Lower leg skin (tissue), 4 donors: Measurements from ENCODE around the gene MTMR8. TPM values are rescaled to one million over a fixed set of nuclear protein-coding genes. Genes with fewer than 3 reads are reported as not detected.

Source experiments
- DNase-seq, 2 donors: peaks; one replicate each; pipeline ENCODE4 v3.0.0-alpha.2; 2019; ENCODE audit warnings: low spot score in 2 of 2
- H3K4me3 ChIP-seq: fragments of 200-600 bp; sonication (generic); 2 replicates; pipeline ENCODE4 v1.5.1; 2017; ENCODE audit warnings: mild to moderate bottlenecking, low read depth; ENCODE audit not compliant: poor library complexity, severe bottlenecking
- POLR2A ChIP-seq, 2 donors: fragments of 450-650 bp; IDR thresholded peaks; one replicate each; pipeline ENCODE4 v1.6.1; 2016 to 2017; ENCODE audit warnings: antibody characterized with exemption in 2 of 2, mild to moderate bottlenecking in 1 of 2, moderate library complexity in 1 of 2
- WGBS, 2 donors: methylation state at CpG; one replicate each; pipeline ENCODE4 v1.1.5; 2018; 5-methylcytosine and 5-hydroxymethylcytosine counted together
- intact Hi-C: fragments of 100-400 bp; cut with DNase I; formaldehyde crosslinking; loops from one replicate; pipeline ENCODE4 v1.15.0; 2023; ENCODE audit warnings: low total_unique reads
- total RNA-seq, 4 donors: library from RNA; depleted of rRNA; stranded (reverse); fragments of >200 nt; gene quantifications; one replicate each; pipeline ENCODE4 v1.1.0, GENCODE V29; 2016
- TF ChIP-seq, protein P1 (sequence below), 3 donors: fragments of 450-650 bp; IDR thresholded peaks; one replicate each; pipeline ENCODE4 v1.5.1; 2016; ENCODE audit warnings: antibody characterized with exemption in 3 of 3, mild to moderate bottlenecking in 3 of 3, moderate library complexity in 2 of 3

Gene MTMR8
- total RNA-seq, 4 donors from 2014 or later = 0.19 to 6.7 (median 1.4) TPM

DNA sequence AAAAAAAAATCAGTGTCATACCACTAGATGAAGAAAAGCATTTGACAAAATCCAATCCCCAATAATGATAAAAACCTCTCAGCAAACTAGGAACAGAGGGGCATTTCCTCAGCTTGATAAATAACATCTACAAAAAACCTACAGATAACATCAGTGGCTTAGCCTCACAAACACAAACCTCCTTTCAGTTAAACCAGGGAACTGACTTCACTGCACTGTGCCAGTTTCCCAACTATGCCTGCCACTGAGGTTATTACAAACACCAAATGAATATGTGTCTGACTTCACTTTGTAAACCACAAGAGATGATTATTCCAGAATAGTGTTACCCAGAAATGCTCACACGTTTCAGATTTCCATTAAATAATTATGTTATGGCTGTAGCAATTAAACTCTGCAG, 15.3 kb downstream of the MTMR8 start:
- WGBS, 2 donors = 64 to 74% methylated on average over 1 of the region's 1 CpG
- intact Hi-C loops = no loop called here
- TF ChIP-seq, protein P1, sequence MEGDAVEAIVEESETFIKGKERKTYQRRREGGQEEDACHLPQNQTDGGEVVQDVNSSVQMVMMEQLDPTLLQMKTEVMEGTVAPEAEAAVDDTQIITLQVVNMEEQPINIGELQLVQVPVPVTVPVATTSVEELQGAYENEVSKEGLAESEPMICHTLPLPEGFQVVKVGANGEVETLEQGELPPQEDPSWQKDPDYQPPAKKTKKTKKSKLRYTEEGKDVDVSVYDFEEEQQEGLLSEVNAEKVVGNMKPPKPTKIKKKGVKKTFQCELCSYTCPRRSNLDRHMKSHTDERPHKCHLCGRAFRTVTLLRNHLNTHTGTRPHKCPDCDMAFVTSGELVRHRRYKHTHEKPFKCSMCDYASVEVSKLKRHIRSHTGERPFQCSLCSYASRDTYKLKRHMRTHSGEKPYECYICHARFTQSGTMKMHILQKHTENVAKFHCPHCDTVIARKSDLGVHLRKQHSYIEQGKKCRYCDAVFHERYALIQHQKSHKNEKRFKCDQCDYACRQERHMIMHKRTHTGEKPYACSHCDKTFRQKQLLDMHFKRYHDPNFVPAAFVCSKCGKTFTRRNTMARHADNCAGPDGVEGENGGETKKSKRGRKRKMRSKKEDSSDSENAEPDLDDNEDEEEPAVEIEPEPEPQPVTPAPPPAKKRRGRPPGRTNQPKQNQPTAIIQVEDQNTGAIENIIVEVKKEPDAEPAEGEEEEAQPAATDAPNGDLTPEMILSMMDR (IDR thresholded peaks at IDR 0.05) = no peak
- TF ChIP-seq POLR2A (IDR thresholded peaks at IDR 0.05) = no peak
- DNase-seq = no peak
- H3K4me3 ChIP-seq = no peak overlapping the region

DNA sequence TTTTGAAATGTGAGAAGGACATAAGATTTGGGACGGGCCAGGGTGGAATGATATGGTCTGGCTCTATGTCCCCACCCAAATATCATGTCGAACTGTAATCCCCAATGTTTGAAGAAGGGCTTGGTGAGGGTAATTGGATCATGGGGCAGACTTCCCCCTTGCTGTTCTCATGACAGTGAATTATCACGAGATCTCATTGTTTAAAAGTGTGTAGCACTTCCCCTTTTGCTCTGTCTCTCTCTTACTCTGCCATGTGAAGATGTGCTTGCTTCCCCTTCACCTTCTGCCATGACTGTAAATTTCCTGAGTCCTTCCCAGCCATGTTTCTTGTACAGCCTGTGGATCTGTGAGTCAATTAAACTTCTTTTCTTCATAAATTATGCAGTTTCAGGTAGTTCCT, 17.5 kb downstream of the MTMR8 start:
- no peak for DNase-seq
- 58 to 89% methylated on average over 3 of the region's 3 CpGs for WGBS, 2 donors
- H3K4me3 ChIP-seq = no peak overlapping the region
- no peak for TF ChIP-seq POLR2A (IDR thresholded peaks at IDR 0.05)
- TF ChIP-seq, protein P1 (IDR thresholded peaks at IDR 0.05) = no peak
- intact Hi-C loops = no loop called here

DNA sequence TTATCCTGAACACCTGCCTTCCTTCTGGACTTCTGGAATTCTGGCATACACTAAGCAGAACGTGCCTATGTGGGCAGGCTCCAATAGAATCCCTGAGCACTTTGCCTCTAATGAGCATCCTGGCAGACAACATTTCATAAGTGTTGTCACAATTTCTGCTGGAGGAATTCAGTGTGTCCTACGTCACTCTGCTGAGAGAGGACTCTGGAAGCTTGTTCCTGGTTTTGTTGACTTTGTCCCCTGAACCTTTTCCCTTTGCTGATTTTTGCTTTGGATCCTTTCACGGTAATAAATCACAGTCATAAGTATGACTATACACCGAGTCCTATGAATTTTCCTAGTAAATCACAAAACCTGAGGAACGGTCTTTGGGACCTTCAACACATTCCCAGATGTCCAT, 43.2 kb downstream of the MTMR8 start:
- WGBS, 2 donors = 73 to 80% methylated on average over 5 of the region's 5 CpGs
- intact Hi-C loops = no loop called here
- no peak overlapping the region for H3K4me3 ChIP-seq
- DNase-seq = no peak
- TF ChIP-seq, protein P1 (IDR thresholded peaks at IDR 0.05) = no peak
- no peak for TF ChIP-seq POLR2A (IDR thresholded peaks at IDR 0.05)

GRCh38 chrX:64350521-64350920, 44.7 kb downstream of the MTMR8 start:
- no peak overlapping the region for H3K4me3 ChIP-seq
- DNase-seq = no peak
- intact Hi-C loops = no loop called here
- TF ChIP-seq, protein P1 (IDR thresholded peaks at IDR 0.05) = no peak
- TF ChIP-seq POLR2A (IDR thresholded peaks at IDR 0.05) = no peak
- 57 to 85% methylated on average over 1 of the region's 1 CpG for WGBS, 2 donors

DNA sequence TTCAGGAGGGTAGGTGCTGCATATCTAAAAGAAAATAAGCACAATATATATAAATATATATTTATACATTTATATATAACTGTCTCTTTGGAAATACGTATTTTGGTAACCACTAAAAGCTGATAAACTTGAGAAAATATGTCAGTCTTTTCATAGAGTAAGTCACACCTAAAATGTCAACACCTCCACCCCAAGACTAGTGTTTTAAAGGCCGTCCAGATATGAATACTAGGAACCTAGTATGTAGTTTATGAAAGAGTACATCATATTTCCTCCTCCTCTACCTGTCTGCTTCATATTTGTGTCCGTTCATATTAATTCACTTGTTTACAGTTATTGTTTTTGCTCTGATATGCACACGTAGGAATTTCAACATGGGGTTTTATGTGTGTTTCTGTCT, 45.2 kb downstream of the MTMR8 start:
- TF ChIP-seq POLR2A (IDR thresholded peaks at IDR 0.05) = no peak
- TF ChIP-seq, protein P1 (IDR thresholded peaks at IDR 0.05) = no peak
- 63 to 85% methylated on average over 4 of the region's 4 CpGs for WGBS, 2 donors
- no peak overlapping the region for H3K4me3 ChIP-seq
- no peak for DNase-seq
- intact Hi-C loops = no loop called here

- no peak overlapping the region for H3K4me3 ChIP-seq
- intact Hi-C loops = no loop called here
- DNase-seq = no peak
- TF ChIP-seq, protein P1 (IDR thresholded peaks at IDR 0.05) = no peak
- TF ChIP-seq POLR2A (IDR thresholded peaks at IDR 0.05) = no peak
- 49 to 92% methylated on average over 1 of the region's 1 CpG for WGBS, 2 donors
Measured at GRCh38 chrX:64342811-64343210, 52.4 kb downstream of the MTMR8 start.
